ENCODE measurements around the gene RSPH3.
A peak's percentile ranks its signal among the peaks of the same experiment; 100 is the strongest.

The RSPH3 gene

DNA sequence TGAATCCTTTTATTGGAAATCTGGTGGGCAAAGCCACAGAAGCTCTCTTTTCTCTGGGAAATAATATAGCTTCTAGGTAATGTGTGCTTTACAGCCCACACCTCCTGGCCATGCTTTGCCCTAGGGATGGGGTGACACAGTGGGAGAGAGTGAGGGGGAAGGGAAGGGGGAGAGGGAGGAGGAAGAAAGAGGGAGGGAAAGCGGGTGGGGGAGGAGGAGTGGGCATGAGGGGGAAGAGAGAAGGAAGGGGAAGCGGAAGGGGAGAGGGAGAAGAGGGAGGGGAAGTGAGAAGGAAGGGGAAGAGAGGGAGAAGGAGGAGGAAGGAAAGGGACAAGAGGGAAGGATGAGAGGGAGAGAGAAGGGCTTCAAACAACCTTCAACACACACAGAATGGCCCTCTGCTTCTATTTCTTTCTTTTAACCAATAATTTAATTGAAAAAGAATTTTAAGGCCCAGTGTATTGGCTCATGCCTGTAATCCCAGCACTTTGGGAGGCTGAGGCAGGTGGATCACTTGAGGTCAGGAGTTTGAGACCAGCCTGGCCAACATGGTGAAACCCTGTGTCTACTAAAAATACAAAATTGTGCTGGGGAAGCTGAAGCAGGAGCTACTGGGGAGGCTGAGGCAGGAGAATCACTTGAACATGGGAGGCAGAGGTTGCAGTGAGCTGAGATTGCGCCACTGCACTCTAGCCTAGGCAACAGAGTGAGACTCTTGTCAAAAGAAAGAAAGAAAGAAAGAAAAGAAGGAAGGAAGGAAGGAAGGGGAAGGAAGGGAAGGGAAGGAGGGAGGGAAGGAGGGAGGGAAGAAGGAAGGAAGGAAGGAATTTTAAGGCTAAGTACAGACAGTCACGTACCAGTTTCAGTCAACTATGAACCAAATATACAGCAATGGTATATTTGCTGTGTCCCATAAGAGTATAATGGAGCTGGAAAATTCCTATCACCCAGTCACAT, 75.2 kb downstream of the RSPH3 start:
- no peak for DNase-seq

DNA sequence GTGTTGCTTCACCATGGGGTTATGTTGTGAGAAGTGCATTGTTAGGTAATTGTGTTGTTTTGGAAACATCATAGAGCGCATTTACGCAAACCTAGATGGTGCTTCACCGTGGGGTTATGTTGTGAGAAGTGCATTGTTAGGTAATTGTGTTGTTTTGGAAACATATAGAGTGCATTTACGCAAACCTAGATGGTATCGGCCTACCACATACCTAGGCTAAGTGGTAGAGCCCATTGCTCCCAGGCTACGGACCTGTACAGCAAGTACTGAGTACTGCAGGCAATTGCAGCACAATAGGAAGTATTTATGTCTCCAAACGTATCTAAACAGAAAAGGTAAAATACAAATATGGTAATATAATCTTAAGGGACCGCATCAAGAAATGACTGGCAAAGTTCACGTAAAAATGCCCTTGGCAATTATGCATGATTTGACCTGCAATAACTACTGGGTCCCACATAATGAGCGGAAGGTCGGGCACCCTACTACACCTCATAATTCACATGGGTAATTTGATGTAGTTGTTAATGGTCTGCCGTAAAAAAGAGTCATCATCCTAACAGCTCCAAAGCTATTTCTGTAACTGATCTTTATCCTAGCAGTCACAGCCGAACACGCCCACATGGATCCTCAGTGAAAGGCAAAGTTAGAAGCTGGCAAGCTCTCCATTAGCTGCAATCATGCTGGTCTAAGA, 76.0 kb downstream of the RSPH3 start:
- DNase-seq = peak; percentile 20
